Esophagus muscularis mucosa (tissue), 4 donors: ENCODE data around the gene TRAPPC5. TPM values are rescaled to one million over a fixed set of nuclear protein-coding genes. Genes with fewer than 3 reads are reported as not detected.

Experiments
- DNase-seq: peaks from one replicate; pipeline ENCODE4 v3.0.0-alpha.2; 2017; ENCODE audit errors: extremely low spot score
- H3K27ac ChIP-seq, 4 donors: fragments of 200-600 bp; sonication (generic); replicated peaks in 1 of 4; 1 replicate in 3 of 4; 2 replicates in 1 of 4; pipeline ENCODE4 v1.5.1; 2016 to 2019; ENCODE audit warnings: mild to moderate bottlenecking in 1 of 4
- H3K27me3 ChIP-seq, 4 donors: fragments of 200-600 bp; sonication (generic); one replicate each; pipeline versions ENCODE4 v1.5.1 to v1.6.0; 2016 to 2019
- H3K36me3 ChIP-seq, 4 donors: fragments of 200-600 bp; sonication (generic); one replicate each; pipeline ENCODE4 v1.5.1; 2016 to 2019
- H3K4me1 ChIP-seq, 4 donors: fragments of 200-600 bp; sonication (generic); one replicate each; pipeline ENCODE4 v1.5.1; 2016 to 2019
- H3K4me3 ChIP-seq, 4 donors: fragments of 200-600 bp; sonication (generic); 1 replicate in 2 of 4; 2 replicates in 2 of 4; pipeline ENCODE4 v1.5.1; 2016 to 2019; ENCODE audit warnings: mild to moderate bottlenecking in 4 of 4, moderate library complexity in 1 of 4
- H3K9me3 ChIP-seq, 4 donors: fragments of 200-600 bp; sonication (generic); 1 replicate in 3 of 4; 2 replicates in 1 of 4; pipeline ENCODE4 v1.5.1; 2016 to 2019
- EP300 ChIP-seq: sonication (generic); formaldehyde crosslinking; IDR thresholded peaks from one replicate; pipeline ENCODE4 v1.6.1; 2017; ENCODE audit warnings: antibody characterized with exemption
- POLR2A ChIP-seq: fragments of 450-650 bp; IDR thresholded peaks from one replicate; pipeline ENCODE4 v1.6.1; 2017; ENCODE audit warnings: antibody characterized with exemption, moderate library complexity, mild to moderate bottlenecking, low read depth
- POLR2AphosphoS5 ChIP-seq, 2 donors: sonication (generic); formaldehyde crosslinking; IDR thresholded peaks; one replicate each; pipeline ENCODE4 v1.6.1; 2017; ENCODE audit warnings: antibody characterized with exemption in 2 of 2
- WGBS: methylation state at CpG from one replicate; pipeline ENCODE4 v1.1.5; 2018; 5-methylcytosine and 5-hydroxymethylcytosine counted together
- intact Hi-C: fragments of 100-400 bp; cut with DNase I; formaldehyde crosslinking; loops from one replicate; pipeline ENCODE4 v1.15.1; 2023
- total RNA-seq, 4 donors: library from RNA; depleted of rRNA; stranded (reverse); fragments of >200 nt; gene quantifications; one replicate each; pipeline versions ENCODE4 v1.1.0 to v1.2.1, GENCODE V29; 2016
- TF ChIP-seq, protein P1 (sequence below), 3 experiments: fragments of 200-600 bp in 2 of 3; fragments of 450-650 bp in 1 of 3; sonication (generic) in 2 of 3; IDR thresholded peaks; one replicate each; pipeline ENCODE4 v1.5.1; 2017 to 2019; ENCODE audit warnings: antibody characterized with exemption in 3 of 3, mild to moderate bottlenecking in 2 of 3, moderate library complexity in 1 of 3

TRAPPC5 gene
- total RNA-seq, 4 donors from 2014 or later = 12.5 to 84.7 (median 64.8) TPM

DNA sequence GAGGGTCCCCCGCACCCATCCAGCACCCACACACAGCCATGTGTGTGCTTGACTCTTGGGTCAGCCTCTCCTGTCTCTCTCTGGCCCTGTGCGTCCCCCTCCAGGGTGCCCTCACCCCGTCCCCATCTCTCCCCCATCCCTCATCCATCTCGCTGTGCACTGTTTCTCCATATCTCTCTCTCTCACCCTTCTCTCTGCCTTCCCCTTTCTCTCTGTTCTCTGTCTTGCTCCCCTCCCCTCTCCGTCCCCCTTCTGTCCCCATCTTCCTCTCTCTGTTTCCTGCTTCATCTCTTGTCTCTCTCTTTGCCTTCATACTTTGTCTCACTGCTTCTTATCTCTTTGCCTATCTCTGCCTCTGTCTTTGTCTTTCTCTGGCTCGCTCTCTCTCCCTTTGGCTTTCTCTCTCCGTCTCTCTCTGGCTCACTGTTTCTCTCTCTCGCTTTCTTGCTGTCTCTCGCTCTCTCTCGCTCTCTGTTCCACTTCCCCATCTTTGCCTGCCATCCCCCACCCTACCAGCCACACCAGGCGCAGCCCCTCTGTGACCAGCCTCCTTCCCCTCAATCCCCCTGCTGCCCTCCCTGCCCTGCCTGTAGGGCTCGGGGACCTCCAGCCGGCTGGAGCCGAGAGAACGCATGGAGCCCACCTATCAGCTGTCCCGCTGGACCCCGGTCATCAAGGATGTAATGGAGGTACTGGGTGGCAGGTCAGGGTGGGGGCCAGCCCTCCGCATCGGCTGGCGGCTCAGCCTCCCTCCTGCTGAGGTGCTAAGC lies 34.8 kb upstream of the TRAPPC5 start:
- Histone ChIP-seq H3K36me3 (no peaks in the 10 kb centered on the region), H3K4me3 (no peak overlapping the region), H3K27ac (no peak overlapping the region), H3K27me3 (peaks cover 0 to 91% (median 2%) of the 10 kb centered on the region in 4 donors), H3K9me3 (no peaks in the 10 kb centered on the region), H3K4me1 (no peaks in the 10 kb centered on the region)
- WGBS = 55% methylated on average over 17 of the region's 20 CpGs
- no peak for DNase-seq
- TF ChIP-seq EP300 (no peak), POLR2A (no peak), POLR2AphosphoS5 (IDR thresholded peaks at IDR 0.05) (no peak)
- TF ChIP-seq, protein P1, sequence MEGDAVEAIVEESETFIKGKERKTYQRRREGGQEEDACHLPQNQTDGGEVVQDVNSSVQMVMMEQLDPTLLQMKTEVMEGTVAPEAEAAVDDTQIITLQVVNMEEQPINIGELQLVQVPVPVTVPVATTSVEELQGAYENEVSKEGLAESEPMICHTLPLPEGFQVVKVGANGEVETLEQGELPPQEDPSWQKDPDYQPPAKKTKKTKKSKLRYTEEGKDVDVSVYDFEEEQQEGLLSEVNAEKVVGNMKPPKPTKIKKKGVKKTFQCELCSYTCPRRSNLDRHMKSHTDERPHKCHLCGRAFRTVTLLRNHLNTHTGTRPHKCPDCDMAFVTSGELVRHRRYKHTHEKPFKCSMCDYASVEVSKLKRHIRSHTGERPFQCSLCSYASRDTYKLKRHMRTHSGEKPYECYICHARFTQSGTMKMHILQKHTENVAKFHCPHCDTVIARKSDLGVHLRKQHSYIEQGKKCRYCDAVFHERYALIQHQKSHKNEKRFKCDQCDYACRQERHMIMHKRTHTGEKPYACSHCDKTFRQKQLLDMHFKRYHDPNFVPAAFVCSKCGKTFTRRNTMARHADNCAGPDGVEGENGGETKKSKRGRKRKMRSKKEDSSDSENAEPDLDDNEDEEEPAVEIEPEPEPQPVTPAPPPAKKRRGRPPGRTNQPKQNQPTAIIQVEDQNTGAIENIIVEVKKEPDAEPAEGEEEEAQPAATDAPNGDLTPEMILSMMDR (IDR thresholded peaks at IDR 0.05) = no peak
- intact Hi-C loops = no loop called here

DNA sequence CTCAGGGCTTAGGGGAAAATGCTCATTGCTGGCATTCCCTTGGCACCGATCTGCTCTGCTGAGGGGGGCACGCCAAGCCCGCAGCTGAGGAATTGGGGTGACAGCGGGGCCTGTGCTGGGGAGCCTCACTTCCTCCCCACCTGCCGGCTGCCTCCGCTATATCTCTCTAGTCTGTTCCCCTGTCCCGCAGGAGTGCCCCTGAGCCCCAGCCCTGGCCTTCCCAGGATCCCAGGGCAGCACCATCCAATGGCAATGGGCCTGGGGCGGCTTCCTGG lies 34.3 kb upstream of the TRAPPC5 start:
- H3K4me1 ChIP-seq = no peaks in the 10 kb centered on the region
- no peaks in the 10 kb centered on the region for H3K36me3 ChIP-seq
- 89% methylated on average over 6 of the region's 8 CpGs for WGBS
- TF ChIP-seq EP300 = no peak
- TF ChIP-seq, protein P1 (IDR thresholded peaks at IDR 0.05) = no peak
- TF ChIP-seq POLR2A = no peak
- no peak for TF ChIP-seq POLR2AphosphoS5 (IDR thresholded peaks at IDR 0.05)
- no peak overlapping the region for H3K4me3 ChIP-seq
- no peak overlapping the region for H3K27ac ChIP-seq
- no peaks in the 10 kb centered on the region for H3K9me3 ChIP-seq
- no peak for DNase-seq
- intact Hi-C loops = no loop called here
- peaks cover 0 to 91% (median 2%) of the 10 kb centered on the region in 4 donors for H3K27me3 ChIP-seq

DNA sequence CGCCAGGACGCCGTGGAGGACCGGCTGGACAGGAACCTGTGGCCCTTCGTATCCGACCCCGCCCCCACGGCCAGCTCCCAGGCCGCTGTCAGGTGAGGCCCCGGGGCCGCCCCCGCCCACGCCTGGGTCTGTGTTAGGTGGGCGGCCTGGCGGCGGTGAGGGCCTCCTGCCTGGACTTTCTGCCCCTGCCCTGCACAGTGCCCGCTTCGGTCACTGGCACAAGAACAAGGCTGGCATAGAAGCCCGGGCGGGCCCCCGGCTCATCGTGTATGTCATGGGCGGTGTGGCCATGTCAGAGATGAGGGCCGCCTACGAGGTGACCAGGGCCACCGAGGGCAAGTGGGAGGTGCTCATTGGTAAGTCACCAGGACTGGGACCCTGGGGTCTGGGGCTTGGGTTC lies 33.5 kb upstream of the TRAPPC5 start:
- Histone ChIP-seq H3K36me3 (no peaks in the 10 kb centered on the region), H3K4me1 (peaks cover 0 to 5% (median 2%) of the 10 kb centered on the region in 4 donors), H3K27me3 (peaks cover 0 to 84% (median 2%) of the 10 kb centered on the region in 4 donors), H3K9me3 (no peaks in the 10 kb centered on the region), H3K27ac (no peak overlapping the region), H3K4me3 (no peak overlapping the region)
- TF ChIP-seq POLR2A (no peak), EP300 (no peak), POLR2AphosphoS5 (IDR thresholded peaks at IDR 0.05) (no peak)
- TF ChIP-seq, protein P1 (IDR thresholded peaks at IDR 0.05) = no peak
- DNase-seq = no peak
- WGBS = no CpG with 5 or more reads among the region's 26 CpGs
- intact Hi-C loops = no loop called here

DNA sequence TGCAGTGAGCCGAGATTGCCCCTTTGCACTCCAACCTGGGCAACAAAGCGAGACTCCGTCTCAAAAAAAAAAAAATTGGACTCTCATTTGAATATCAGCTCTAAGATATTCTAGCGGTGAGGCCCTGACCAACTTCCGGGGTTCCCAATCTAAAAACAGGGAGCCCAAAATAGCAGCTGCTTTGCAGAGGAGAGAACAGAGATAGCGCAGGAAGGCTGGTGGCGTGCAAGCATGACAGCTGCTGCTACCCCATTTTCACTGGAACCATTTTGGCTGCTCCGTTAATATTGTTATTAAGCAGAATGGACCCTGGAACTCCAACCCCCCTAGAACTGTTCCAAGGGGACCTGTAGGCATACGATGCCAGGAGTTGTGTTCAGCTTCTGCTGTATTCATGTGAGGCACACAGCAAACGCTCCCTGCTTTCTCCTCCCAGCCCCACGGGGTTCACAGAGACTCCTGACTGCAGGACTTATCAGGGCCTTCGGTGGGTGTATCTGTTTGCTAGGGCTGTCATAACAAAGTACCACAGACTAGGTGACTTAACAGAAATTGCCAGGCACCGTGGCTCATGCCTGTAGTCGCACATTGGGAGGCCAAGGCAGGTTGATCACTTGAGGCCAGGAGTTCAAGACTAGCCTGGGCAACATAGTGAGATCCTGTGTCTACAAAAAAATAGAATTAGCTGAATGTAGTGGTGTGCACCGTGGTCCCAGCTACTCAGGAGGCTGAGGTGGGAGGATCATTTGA lies 32.2 kb upstream of the TRAPPC5 start:
- TF ChIP-seq POLR2AphosphoS5 (IDR thresholded peaks at IDR 0.05) = no peak
- TF ChIP-seq, protein P1 (IDR thresholded peaks at IDR 0.05) = no peak
- no peak for TF ChIP-seq POLR2A
- no peak for TF ChIP-seq EP300
- Histone ChIP-seq H3K27ac (no peak overlapping the region), H3K4me1 (peaks cover 0 to 8% (median 6%) of the 10 kb centered on the region in 4 donors), H3K27me3 (peaks cover 0 to 77% (median 2%) of the 10 kb centered on the region in 4 donors), H3K9me3 (no peaks in the 10 kb centered on the region), H3K4me3 (no peak overlapping the region), H3K36me3 (no peaks in the 10 kb centered on the region)
- no peak for DNase-seq
- WGBS = 82% methylated on average over 11 of the region's 15 CpGs
- intact Hi-C loops = no loop called here
